ENCODE data around the gene IL2RA. TPM values are rescaled to one million over a fixed set of nuclear protein-coding genes. Genes with fewer than 3 reads are reported as not detected.
A peak's percentile ranks its signal among the peaks of the same experiment; 100 is the strongest.

IL2RA gene
- total and polyA plus RNA-seq, 12 donors, result 0.19 to 9.1 (median 0.82) TPM

DNA sequence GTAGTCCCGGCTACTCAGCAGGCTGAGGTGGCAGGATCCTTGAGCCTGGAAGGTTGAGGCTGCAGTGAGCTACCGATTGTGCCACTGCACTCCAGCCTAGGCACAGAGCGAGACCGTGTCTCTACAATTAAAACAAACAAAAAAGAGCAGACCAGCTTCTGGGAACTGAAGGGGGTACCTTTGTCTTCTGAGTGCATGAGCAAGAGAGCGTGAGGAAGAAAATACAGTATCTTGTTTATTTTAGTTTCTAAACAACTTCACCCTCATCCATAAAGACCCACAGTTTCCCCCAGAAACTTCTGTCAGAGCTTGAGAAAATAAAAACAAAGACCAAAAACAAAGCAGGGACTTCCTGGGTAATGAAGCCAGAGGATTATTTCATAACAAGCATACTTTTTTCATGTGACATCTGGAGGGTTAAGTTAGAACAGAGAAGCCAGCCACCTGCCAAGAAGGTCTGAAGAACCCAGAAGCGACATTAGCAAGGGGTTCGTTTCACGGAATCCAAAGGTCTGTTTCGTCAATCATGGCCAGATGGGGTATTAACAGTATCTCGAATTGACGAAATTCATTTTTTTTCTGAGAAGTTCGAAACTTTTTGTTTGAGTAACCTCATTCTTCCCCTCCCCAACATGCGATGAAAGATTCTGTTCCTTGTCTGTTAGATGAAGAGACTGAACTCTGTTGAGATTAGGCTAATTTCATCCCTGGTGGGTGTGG is 10.2 kb upstream of the IL2RA start:
- no peak for DNase-seq
- Histone ChIP-seq H3K4me3 (no peak overlapping the region), H3K4me1 (peaks cover 0 to 71% (median 15%) of the 10 kb centered on the region in 9 donors), H3K36me3 (no peaks in the 10 kb centered on the region), H3K27ac (peak overlapping the region in 8 of 10 donors; percentile 26 to 82 (median 50)), H3K27me3 (peaks cover 0 to 4% (median 0%) of the 10 kb centered on the region in 7 donors), H3K9me3 (no peaks in the 10 kb centered on the region)
- 61 to 72% methylated on average over 13 of the region's 13 CpGs for WGBS, 2 donors
- TF ChIP-seq, protein P1, sequence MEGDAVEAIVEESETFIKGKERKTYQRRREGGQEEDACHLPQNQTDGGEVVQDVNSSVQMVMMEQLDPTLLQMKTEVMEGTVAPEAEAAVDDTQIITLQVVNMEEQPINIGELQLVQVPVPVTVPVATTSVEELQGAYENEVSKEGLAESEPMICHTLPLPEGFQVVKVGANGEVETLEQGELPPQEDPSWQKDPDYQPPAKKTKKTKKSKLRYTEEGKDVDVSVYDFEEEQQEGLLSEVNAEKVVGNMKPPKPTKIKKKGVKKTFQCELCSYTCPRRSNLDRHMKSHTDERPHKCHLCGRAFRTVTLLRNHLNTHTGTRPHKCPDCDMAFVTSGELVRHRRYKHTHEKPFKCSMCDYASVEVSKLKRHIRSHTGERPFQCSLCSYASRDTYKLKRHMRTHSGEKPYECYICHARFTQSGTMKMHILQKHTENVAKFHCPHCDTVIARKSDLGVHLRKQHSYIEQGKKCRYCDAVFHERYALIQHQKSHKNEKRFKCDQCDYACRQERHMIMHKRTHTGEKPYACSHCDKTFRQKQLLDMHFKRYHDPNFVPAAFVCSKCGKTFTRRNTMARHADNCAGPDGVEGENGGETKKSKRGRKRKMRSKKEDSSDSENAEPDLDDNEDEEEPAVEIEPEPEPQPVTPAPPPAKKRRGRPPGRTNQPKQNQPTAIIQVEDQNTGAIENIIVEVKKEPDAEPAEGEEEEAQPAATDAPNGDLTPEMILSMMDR (IDR thresholded peaks at IDR 0.05), result no peak
- intact Hi-C loops (cut with DNase I), result no loop called here
- peak in 6 of 8 donors; percentile 35 to 48 (median 38) for ATAC-seq

DNA sequence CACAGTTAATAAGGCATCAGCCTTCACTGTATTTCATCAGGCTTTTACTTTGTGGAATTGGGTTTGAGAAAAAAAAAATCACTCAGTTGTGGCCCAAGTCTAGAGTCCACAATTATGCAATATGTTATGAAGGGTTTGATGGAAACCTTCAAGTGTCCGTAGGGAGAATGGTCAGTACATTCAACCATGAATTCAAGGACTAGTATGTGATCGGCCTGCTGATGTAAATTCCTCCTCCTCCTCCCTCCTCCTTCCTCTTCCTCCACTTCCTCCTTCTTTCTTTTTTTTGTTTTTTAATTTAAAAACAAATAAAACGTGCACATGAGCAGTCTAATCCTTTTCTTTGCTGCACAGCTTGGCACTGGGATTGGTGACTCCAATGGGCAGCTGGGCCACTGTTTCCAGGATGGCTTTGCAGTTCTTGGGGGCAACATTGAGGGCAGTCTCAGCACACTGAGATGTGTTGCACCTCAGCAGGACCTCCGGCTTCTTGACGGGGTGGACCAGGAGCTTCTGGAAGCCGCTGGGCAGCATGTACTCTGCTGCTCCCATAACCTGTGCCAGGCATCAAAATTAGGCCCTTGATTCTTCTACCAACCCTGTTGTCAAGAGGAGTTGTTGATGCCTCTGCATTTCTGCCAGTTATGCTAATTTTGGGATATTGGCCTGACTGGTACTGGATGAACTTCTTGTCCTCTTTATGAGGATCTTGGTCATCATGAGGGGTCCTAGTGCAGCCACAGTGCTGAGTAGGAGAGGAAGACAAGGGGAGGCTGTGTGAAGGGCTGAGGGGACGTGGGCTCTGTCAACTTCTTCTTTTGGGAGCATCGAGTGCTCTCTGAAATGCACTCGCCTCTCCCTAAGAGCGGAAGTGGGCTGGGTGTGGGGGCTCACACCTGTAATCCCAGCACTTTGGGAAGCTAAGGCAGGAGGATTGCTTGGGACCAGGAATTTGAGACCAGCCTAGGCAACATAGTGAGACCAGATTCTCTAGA is 9.3 kb upstream of the IL2RA start:
- Histone ChIP-seq H3K4me3 (no peak overlapping the region), H3K27ac (peak overlapping the region in 9 of 10 donors; percentile 26 to 82 (median 46)), H3K4me1 (peaks cover 0 to 80% (median 17%) of the 10 kb centered on the region in 9 donors), H3K27me3 (peaks cover 0 to 3% (median 0%) of the 10 kb centered on the region in 7 donors), H3K9me3 (no peaks in the 10 kb centered on the region), H3K36me3 (no peaks in the 10 kb centered on the region)
- intact Hi-C loops (cut with DNase I), result no loop called here
- DNase-seq, result no peak
- WGBS, 2 donors, result 80% methylated on average over 10 of the region's 10 CpGs
- ATAC-seq, result peak in 3 of 8 donors; percentile 30 to 58 (median 38)
- TF ChIP-seq, protein P1 (IDR thresholded peaks at IDR 0.05), result no peak

- intact Hi-C loops (cut with DNase I), result no loop called here
- no peak overlapping the region for H3K4me3 ChIP-seq
- ATAC-seq (no peak), DNase-seq (no peak)
- peak overlapping the region in 2 of 10 donors; percentile 82 for H3K27ac ChIP-seq
- peaks cover 0 to 88% (median 25%) of the 10 kb centered on the region in 9 donors for H3K4me1 ChIP-seq
- no peaks in the 10 kb centered on the region for H3K36me3 ChIP-seq
- no peaks in the 10 kb centered on the region for H3K27me3 ChIP-seq
- WGBS, 2 donors, result 86 to 90% methylated on average over 5 of the region's 5 CpGs
- no peaks in the 10 kb centered on the region for H3K9me3 ChIP-seq
- TF ChIP-seq, protein P1 (IDR thresholded peaks at IDR 0.05), result no peak
Observed at GRCh38 chr10:6070660-6071059, 8.5 kb upstream of the IL2RA start.
